Measurements from ENCODE around the gene NRL. TPM values are rescaled to one million over a fixed set of nuclear protein-coding genes. Genes with fewer than 3 reads are reported as not detected.

The NRL gene
- total RNA-seq, 1 donor from 2014 or later, result 0.54 TPM

DNA sequence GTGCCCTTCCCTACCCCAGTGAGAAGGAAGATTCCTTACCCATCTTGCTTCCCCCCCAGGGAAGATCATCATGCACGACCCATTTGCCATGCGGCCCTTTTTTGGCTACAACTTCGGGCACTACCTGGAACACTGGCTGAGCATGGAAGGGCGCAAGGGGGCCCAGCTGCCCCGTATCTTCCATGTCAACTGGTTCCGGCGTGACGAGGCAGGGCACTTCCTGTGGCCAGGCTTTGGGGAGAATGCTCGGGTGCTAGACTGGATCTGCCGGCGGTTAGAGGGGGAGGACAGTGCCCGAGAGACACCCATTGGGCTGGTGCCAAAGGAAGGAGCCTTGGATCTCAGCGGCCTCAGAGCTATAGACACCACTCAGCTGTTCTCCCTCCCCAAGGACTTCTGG is 11.3 kb downstream of the NRL start:
- no peaks in the 10 kb centered on the region for H3K4me1 ChIP-seq
- Mint-ChIP-seq H3K27ac (no peak overlapping the region), H3K4me1 (no peaks in the 10 kb centered on the region), H3K4me3 (no peak overlapping the region), H3K27me3 (ENCODE audit: insufficient read depth, low read depth) (peaks cover 8% of the 10 kb centered on the region), H3K9me3 (no peaks in the 10 kb centered on the region), H3K36me3 (no peaks in the 10 kb centered on the region)
- H3K36me3 ChIP-seq, result no peaks in the 10 kb centered on the region
- no peaks in the 10 kb centered on the region for H3K79me2 ChIP-seq (ENCODE audit: low read depth)
- no peak for DNase-seq (ENCODE audit: low spot score)
- H3K27me3 ChIP-seq, result no peaks in the 10 kb centered on the region
- no peak overlapping the region for H3K4me3 ChIP-seq
- no peak overlapping the region for H3K4me2 ChIP-seq
- H3F3A ChIP-seq (ENCODE audit: low read depth), result no peaks in the 10 kb centered on the region
- TF ChIP-seq EZH2phosphoT487 (IDR thresholded peaks at IDR 0.05), result no peak
- no peak for TF ChIP-seq EZH2 (IDR thresholded peaks at IDR 0.05)
- TF ChIP-seq, protein P1, sequence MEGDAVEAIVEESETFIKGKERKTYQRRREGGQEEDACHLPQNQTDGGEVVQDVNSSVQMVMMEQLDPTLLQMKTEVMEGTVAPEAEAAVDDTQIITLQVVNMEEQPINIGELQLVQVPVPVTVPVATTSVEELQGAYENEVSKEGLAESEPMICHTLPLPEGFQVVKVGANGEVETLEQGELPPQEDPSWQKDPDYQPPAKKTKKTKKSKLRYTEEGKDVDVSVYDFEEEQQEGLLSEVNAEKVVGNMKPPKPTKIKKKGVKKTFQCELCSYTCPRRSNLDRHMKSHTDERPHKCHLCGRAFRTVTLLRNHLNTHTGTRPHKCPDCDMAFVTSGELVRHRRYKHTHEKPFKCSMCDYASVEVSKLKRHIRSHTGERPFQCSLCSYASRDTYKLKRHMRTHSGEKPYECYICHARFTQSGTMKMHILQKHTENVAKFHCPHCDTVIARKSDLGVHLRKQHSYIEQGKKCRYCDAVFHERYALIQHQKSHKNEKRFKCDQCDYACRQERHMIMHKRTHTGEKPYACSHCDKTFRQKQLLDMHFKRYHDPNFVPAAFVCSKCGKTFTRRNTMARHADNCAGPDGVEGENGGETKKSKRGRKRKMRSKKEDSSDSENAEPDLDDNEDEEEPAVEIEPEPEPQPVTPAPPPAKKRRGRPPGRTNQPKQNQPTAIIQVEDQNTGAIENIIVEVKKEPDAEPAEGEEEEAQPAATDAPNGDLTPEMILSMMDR (IDR thresholded peaks at IDR 0.05), result no peak
- no peaks in the 10 kb centered on the region for H3K9me3 ChIP-seq (ENCODE audit: low read depth)
- no peaks in the 10 kb centered on the region for H4K20me1 ChIP-seq (ENCODE audit: low read depth)
- H3K27ac ChIP-seq, result no peak overlapping the region
- H2AFZ ChIP-seq (replicated peaks), result no peak overlapping the region
- no peak overlapping the region for H3K9ac ChIP-seq

DNA sequence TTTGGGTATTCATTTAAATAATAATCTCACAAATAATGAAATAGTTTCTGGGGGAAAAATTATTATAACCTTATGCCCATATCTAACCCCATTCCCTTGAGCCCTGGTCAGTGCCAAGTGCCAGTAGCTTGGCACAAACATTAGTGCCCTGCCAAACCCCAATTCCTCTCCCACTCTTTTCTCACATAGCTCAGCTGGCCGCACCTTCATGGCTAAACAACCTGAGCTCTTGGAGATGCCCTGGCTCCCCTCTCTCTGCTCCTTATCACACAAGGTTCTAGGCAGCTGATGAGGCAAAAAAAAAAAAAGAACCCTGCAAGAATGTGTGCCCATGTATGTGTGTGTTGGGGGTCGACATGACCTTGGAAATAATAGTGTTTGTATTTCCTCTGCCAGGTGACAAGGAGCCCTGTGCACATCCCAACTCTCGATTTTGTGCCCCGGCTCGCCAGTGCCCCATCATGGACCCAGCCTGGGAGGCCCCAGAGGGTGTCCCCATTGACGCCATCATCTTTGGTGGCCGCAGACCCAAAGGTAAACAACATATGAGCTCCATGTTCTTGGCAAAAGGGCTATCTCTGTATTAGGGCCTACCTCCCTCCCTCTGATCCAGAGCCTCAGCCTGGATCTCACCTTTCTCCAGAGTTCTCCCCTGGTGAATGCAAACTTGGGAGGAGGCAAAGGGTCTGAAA is 12.2 kb downstream of the NRL start:
- H3K9me3 Mint-ChIP-seq, result no peaks in the 10 kb centered on the region
- H3K4me2 ChIP-seq, result no peak overlapping the region
- H2AFZ ChIP-seq (replicated peaks), result no peak overlapping the region
- H3K36me3 Mint-ChIP-seq, result no peaks in the 10 kb centered on the region
- TF ChIP-seq EZH2 (IDR thresholded peaks at IDR 0.05) (no peak), EZH2phosphoT487 (IDR thresholded peaks at IDR 0.05) (no peak)
- TF ChIP-seq, protein P1 (IDR thresholded peaks at IDR 0.05), result no peak
- no peaks in the 10 kb centered on the region for H3K4me1 Mint-ChIP-seq
- H3K36me3 ChIP-seq, result no peaks in the 10 kb centered on the region
- no peak overlapping the region for H3K4me3 Mint-ChIP-seq
- H3K79me2 ChIP-seq (ENCODE audit: low read depth), result no peaks in the 10 kb centered on the region
- DNase-seq (ENCODE audit: low spot score), result no peak
- H3K4me1 ChIP-seq, result no peaks in the 10 kb centered on the region
- H3K27me3 Mint-ChIP-seq (ENCODE audit: insufficient read depth, low read depth), result peaks cover 8% of the 10 kb centered on the region
- no peak overlapping the region for H3K4me3 ChIP-seq
- H4K20me1 ChIP-seq (ENCODE audit: low read depth), result no peaks in the 10 kb centered on the region
- H3F3A ChIP-seq (ENCODE audit: low read depth), result no peaks in the 10 kb centered on the region
- no peaks in the 10 kb centered on the region for H3K27me3 ChIP-seq
- no peak overlapping the region for H3K27ac Mint-ChIP-seq
- no peak overlapping the region for H3K9ac ChIP-seq
- H3K27ac ChIP-seq, result no peak overlapping the region
- no peaks in the 10 kb centered on the region for H3K9me3 ChIP-seq (ENCODE audit: low read depth)

DNA sequence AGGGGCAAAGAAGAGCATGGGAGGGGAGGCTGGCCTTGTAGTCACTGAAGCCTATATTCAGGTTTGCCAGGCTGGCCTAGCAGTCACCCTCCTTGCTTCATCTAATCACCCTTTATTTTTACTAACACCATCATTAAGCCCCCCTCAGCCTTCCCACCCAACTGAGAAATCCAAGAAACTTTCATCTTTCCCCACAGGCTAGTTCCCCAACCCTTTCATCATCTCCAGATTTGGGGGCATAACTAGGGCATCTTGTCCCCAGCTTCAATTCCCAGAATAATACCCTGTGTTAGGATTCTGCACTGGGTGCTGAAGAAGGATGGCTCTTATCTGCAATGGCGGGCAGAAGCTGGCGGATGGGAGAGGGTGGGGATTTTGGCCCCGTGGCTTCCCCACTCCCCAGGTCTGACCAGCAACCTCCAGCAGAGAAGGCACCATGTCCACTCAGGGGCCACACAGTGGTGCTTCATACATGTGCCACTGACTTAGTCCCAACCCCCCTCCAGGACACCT is 13.7 kb downstream of the NRL start:
- Mint-ChIP-seq H3K4me1 (peaks cover 3% of the 10 kb centered on the region), H3K27ac (no peak overlapping the region), H3K36me3 (no peaks in the 10 kb centered on the region), H3K27me3 (ENCODE audit: insufficient read depth, low read depth) (peaks cover 8% of the 10 kb centered on the region), H3K9me3 (no peaks in the 10 kb centered on the region), H3K4me3 (no peak overlapping the region)
- no peaks in the 10 kb centered on the region for H3K79me2 ChIP-seq (ENCODE audit: low read depth)
- H3K4me1 ChIP-seq, result no peaks in the 10 kb centered on the region
- no peak overlapping the region for H2AFZ ChIP-seq (replicated peaks)
- no peak for DNase-seq (ENCODE audit: low spot score)
- H3F3A ChIP-seq (ENCODE audit: low read depth), result no peaks in the 10 kb centered on the region
- H3K9ac ChIP-seq, result no peak overlapping the region
- no peaks in the 10 kb centered on the region for H4K20me1 ChIP-seq (ENCODE audit: low read depth)
- no peak overlapping the region for H3K4me3 ChIP-seq
- H3K36me3 ChIP-seq, result no peaks in the 10 kb centered on the region
- H3K9me3 ChIP-seq (ENCODE audit: low read depth), result no peaks in the 10 kb centered on the region
- no peak overlapping the region for H3K27ac ChIP-seq
- no peaks in the 10 kb centered on the region for H3K27me3 ChIP-seq
- TF ChIP-seq EZH2 (IDR thresholded peaks at IDR 0.05) (no peak), EZH2phosphoT487 (IDR thresholded peaks at IDR 0.05) (no peak)
- TF ChIP-seq, protein P1 (IDR thresholded peaks at IDR 0.05), result no peak
- no peak overlapping the region for H3K4me2 ChIP-seq
